HG02759 (cell line): ENCODE measurements around the gene AUTS2.

Experiments used
- ATAC-seq: cut with Tn5 transposase; IDR thresholded peaks from one replicate; pipeline ENCODE4 v1.9.1; 2021; ENCODE audit warnings: mild to moderate bottlenecking, moderate library complexity; ENCODE audit not compliant: unreplicated experiment

Gene AUTS2

DNA sequence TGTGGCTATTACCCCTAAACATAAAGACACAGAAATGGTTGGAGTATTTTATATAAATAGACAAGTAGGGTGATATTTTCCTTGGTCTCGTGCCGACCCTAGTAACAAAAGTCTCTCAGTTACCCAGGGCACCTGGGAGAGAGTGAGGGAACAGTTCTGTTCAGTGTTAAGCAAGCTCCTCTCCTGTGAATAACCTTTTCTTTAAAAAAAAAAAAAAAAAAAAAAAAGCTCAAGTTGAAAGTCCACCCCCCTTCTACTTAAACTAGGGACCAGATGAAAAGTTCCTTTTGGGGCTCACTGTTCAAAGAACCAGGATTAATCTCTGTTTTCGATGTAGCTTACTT lies 896.7 kb downstream of the AUTS2 start:
- no peak for ATAC-seq

DNA sequence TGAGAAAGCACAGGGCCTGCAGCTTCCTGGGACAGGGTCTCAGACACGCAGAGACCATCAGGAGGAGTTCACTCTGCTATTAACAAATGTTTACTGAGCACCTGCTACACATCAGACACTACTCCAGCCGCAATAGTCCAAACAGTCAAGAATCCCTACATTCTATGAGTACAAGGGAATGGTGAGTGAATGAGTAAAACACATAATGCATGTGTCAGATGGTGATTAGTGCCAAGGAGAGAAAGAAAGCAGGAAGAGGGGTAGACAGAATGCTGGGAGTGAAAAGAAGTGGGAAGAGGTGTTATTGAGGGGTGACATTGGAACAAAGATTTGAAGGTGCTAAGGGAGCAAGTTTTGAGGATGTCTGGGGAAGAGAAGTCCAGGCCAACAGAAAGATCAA lies 899.5 kb downstream of the AUTS2 start:
- ATAC-seq: no peak

DNA sequence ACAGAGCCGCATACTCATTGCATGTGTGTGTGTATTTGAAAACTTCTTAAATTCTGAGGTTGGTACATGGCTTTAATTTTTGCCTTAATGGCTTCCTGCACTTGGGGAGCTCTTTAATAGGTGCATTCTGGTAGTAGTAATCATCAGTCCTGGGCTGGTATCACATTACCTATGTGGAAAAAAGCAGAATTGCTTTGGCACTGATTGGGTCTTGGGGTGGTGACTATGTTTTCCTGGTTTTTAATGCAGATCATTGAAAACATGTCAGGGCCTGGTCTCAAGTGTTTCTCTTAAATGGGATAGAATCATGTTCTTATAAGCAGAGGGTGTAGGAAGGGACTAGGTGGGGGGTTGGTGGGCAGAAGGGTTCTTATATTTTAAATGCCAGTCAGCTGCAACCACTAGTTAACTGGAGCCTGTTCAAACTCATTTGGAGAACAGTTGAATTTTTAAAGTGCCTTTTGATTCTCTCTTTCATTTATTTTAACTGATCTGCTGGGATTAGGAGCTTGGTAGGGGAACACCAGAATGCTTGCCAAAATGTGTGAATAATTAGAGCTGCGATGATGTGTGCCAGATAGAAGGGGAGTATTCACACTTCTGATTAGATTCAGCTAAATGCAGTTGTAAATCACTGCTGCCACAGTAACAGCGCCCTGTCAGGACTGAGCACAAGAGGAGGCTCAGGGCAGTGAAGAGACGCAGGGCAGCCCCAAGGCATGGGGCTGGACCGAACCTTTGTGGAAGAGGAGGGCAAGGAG lies 900.1 kb downstream of the AUTS2 start:
- ATAC-seq: no peak

DNA sequence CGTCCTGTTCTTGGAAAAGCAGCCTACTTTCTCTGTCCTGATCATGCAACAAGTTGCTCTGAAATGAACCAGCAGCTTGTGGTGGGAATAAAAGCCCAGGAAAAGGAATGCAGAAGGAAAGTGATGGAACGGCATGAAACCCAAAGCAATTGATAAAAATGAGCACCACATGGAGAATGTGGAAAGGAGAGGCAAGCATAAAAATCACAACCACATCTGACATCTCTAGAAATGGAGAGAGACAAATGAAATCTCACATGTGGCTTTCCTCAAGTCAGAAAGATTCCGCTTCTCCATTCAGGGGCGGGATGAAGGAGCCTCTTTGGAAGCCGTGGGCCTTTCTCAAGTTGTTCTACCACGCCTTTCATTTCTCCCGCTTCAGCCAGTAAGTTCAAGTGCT lies 902.0 kb downstream of the AUTS2 start:
- no peak for ATAC-seq

DNA sequence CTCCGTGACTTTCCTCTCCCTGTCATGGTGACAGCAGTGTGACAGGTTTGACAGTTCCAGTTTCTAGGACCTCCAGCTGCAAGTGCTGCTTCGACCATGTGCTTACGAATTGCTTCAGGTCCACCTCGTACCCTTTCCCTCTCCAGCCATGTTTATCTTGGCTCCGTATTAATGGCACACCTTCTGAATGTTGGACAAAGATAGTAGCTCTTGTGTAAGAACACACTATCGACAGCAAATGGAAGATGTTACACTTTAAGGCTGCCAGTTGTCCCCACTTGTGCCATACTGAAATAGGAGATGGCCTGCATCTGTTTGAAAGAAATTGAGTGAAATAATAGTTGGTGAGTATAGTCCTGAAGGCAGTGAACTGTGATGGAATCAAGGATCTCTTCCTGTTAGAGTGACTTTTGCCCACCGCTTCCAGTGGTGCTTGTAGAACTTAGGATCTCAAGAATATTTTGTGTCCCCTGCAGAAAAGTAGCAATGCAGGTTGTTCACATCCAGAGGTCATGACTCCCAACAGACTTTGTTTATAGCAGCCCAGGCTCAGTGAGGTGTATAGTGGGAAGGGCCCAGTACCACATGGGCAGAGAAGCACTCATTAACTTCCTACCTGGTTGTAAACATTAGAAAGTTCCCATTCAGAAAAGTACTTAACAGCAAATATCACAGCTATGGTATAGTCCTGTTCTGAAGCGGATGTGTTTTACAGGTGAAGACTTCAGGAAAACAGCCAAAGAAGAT lies 904.0 kb downstream of the AUTS2 start:
- ATAC-seq: no peak

DNA sequence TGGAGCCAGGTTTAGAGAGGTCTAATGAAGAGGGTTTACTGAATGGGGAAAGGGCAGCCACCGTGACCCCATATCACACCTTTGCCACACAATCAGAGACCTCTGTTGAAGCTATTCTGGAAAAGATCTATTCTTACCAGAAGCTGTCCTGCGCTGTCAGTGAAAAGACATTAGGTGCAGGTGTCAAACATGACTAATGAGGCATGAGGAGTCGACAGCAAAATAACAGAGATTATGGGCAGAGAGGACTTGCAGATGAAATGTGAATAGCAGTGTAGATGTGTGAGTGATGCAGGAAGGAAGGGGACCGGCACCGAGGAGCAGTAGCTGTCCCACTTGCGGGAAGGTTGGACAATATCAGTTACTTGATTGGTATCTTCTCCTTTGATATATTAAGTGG lies 906.0 kb downstream of the AUTS2 start:
- no peak for ATAC-seq

DNA sequence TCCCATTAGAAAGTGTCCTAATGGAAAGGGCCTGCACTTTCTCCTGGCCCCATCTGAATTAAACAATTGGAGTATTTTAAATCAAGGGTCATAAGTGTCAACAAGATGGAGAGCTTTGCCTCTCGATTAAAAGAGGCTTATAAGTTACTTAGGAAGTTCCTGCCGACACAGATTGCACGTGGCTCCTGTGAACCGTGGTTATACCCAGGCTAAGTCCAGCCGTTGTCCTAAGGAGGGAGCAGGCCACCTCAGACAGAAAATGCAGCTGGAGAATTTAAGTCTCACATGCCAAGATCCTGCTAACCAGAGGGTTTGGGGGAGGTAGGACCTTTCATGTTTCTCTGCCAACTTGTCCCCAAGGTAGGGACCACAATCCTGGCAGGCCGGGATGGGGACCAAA lies 907.2 kb downstream of the AUTS2 start:
- ATAC-seq: no peak

DNA sequence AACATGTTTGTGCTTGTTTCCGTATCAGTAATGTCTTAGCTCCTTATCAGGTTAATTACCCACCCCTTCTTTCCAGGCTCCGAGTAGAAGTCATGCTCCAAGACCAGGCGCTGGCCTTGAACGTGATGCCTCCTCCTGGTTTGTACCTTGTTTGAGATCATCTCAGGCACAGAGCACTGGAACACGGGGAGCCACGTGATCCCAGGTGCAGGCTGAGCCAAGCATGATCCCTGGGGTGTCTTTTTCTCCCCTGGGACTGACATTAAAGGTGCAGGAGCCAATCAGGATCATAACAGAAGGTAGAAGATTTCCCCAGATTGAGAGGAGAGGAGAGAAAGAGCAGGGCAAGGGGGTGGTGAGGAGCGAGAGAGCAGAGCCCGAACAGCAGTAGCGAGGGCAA lies 907.6 kb downstream of the AUTS2 start:
- ATAC-seq: no peak

DNA sequence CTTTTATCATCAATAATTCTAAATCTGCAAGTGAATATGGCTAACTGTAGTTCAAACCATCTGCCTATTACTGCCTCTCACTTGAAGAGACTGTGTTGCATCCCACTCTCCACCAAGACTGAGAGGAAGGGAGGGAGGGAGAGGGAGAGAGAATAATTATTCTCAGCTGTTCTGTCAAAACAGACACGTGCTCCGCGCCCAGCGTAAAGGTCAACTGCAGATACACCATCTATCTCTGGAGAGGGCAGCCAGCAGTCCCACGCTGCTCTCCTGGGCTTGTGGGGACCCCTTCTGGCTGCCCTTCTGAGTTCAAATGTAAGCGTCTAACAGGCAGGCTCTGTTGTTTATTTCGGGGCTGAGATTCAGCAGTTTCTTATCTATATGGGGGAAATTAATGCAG lies 908.2 kb downstream of the AUTS2 start:
- ATAC-seq: no peak

DNA sequence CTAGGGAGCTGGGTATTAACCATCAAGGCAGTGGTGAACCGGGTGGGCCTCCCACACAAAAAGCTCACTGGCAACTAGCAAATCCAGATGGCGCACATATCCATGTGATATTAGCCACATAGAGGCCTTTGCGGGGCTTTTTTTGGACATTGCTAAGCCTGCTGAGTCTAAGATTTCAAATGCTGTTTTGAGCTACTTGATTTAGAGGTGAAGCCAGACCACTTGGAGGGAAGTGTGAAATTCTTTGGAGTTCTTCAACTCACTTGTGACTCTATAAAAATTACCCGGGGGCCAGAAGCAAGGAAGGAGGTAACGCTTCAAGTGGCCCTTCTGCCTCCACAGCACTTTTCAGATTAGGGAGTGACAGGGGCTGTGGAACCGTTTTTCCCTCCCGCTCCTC lies 913.9 kb downstream of the AUTS2 start:
- ATAC-seq: no peak

DNA sequence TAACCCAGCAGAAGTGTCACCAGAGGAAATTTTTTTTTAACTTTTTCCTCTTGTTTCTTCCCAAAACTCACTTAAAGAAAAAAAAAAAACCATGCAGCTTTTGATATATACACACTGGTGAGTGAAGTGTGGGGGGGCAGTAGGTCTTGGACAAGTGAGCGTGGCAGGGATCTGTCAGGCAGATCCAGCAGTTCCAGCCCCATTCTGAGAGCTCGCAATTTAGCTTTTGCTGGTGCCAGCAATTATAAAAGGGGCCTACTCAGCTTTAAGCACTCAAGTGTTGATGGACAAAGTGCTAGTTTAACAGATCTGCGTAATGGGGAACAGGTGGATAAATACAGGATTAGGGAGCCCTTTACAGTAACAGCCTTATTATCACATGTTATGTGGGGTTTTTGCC lies 914.5 kb downstream of the AUTS2 start:
- no peak for ATAC-seq

DNA sequence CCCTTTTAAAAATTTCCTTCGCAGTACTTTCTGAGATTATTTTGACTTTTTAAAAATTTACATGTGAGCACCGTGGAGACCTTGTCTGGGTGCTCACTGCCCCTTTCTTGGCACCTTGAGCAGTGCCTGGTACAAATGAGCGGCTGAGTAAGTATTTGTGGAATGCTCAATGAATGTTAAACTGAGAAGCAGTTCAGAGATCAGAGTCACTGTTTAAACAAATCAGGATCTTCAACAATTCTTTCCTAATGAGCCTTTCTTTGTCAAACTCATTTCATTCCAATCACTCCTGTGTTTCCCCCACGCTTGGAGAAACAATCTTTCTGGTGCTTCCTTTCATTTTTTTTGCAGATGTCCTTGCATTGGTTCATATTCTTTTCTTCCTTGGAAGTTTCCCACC lies 922.3 kb downstream of the AUTS2 start:
- no peak for ATAC-seq

DNA sequence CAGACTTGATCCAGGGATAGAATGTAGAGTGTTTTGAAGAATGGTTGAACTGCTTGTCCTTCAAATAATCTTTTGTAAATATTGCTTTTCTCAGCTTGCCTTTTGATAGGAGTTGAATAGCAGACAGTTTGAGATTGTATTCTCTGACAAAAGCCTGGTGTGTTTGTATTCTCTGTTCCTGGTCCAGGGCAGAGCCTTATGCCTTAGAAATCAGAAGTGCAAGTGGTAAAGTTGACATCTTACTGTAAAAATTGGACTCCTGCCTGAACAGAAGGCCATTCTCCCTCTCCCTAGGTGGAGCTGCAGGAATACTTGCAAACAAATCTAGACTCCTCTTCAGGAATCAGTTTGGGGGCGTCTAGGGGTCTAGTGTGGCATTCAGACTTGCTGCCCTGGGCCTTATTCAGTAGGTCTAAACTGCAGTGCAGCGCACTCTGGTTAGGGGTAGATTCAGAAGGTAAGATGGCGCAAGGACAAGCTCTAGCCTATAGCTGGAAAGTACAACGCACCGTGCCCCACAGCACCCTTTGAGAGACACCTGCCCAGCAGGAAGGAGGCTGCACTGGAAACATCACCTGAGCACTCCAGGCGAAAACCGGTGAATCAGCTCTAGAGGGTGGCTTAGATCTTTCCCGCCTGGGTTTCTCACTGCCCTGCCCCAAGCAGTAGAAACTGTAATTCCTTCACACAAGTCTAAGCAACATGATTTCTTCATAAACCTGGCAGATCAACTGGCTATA lies 925.1 kb downstream of the AUTS2 start:
- no peak for ATAC-seq

DNA sequence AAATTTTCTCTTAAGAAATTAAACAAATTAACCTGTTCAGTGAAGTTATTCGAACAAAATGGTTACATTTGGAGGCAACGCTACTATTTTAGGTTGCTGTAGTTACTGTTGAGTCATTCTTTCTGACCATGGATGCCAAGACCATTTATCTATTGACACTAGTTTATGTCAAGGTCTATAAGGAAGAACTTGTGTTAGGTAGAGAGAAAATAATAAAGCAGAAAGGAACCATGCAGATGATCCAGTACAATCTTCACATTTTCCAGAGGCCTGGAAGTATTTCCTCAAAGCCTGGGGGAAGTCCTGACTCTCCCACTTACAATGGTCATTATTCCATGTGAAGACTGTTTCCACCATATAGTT lies 925.7 kb downstream of the AUTS2 start:
- no peak for ATAC-seq

DNA sequence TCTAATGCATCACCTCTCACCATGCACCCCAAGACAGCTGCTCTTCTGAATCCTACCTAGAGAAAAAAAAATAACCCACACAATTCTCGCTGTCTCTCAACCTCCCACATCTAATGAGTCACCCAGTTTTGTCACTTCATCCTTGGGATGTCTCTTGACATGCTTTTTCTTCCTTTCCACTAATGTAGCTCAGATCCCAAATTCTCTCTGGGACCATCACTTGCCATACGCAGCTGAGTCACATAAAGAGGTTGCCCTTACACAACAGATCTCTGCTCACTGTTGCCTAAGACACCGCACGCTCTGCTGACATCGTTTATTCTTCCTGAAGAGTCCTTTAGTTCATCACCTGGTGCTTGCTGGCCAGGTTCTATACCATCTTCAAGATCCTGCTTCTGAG lies 927.7 kb downstream of the AUTS2 start:
- no peak for ATAC-seq

DNA sequence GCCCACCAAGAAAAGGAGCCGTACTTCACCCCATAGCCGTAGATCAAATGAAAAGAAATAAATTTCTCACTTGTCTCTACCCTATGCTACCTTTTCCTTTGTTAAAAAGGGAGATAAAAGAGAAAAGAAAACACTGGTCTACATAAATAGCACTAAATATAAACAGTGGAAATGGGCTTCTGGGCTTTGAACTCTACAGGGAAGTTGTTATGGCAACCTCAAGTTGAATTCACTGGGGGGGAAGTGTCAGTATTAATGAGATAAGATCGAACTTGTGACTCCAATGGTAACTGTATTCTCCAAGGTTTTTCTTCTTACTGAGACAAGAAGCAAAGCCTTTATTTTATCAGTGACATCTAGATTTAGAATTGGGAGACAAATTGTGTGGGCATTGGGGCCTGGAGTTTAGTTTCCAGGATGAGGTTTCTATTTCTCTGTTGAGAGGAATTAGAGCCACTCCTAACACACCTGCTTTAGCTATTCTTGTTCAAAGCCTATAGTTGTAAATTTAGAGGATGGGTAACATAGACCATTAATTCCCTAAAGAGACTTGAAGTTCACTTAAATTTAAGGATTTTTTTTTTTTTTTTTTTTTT lies 929.3 kb downstream of the AUTS2 start:
- no peak for ATAC-seq

DNA sequence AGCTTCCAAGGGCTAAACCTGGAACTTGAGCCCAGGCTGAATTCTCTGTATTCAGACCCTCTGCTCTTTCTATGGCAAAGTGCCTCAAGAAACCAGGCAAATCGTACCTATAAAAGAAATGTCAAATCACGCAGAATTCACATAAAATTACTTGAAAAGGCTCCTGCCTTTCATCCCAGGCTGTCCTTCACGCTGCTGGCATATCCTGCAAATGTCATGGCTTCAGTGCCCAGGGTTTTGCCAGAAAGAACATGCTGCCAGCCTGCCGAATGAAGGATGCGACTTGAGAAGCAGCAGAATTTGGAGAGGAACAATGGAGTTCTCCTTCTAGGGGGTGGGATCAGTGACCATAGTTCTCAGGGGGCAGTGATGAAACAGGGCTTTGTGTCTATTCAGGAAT lies 931.2 kb downstream of the AUTS2 start:
- no peak for ATAC-seq

DNA sequence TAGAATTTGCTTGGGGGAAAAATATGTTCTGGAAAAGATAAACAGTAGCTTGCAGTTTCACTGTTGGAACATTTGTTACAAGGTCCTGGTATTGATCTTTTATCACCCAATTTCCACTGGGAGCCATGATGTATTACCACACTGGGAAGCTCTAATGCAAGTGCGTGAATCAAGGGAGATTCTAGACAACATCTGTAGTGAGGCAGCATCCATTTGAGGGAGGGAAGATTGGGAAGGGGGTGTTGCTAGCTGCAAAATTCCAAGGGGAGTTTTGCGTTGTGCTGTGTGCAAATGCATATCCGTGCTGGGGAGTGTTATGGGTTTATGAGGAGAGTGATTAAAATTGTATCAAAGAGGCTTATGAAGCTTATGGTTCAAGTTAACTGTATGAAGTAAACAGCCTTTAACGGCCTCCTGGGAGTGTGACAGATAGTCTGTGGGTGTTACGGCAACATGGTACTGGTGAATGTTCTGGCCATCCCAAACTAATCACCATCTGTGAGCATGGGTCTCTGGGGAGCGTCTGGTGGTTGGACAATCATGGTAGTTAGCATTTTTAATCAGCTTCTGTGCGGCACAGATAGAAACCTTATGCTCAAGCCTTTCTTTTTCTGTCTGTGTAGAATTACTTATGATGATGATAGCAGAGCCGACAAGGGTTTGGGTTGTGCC lies 931.8 kb downstream of the AUTS2 start:
- ATAC-seq: no peak

DNA sequence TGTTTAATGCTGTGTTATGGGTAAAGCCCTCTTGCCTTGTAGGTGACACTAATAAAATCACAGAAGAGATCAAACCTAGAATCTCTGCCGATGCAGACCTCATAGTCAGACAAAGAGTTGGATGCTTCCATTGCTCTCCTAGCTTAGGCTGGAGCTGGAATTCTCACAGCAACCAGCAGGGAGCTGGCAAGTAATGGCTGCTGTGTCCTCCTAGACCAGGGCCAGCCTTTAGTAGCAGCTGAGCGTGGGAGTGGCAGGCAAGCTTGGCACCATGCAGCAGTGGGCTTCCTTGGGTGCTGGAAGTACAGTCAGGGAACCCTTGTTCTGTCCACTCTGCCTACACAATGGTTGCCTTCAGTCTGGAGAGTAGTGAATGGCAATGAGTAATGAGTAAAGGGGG lies 935.3 kb downstream of the AUTS2 start:
- ATAC-seq: no peak

DNA sequence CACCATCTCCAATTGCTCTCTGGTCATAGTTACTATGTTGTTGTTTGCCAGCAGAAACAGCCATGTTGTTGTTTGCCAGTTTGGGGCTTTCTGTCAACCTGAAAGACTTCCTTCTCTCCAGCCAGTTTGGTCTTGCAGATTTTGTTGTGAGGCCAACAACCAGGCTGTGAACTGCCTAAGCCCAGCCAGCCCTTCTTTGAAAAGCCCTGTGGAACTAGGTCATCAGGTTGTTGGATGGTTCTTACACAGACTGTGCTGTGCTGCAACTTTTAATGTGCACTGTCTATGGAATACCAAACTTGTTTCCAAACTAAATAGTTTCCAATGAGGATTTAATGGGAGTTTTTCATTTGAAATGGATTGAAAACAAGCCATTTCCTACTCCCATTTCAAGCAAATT lies 940.9 kb downstream of the AUTS2 start:
- no peak for ATAC-seq

DNA sequence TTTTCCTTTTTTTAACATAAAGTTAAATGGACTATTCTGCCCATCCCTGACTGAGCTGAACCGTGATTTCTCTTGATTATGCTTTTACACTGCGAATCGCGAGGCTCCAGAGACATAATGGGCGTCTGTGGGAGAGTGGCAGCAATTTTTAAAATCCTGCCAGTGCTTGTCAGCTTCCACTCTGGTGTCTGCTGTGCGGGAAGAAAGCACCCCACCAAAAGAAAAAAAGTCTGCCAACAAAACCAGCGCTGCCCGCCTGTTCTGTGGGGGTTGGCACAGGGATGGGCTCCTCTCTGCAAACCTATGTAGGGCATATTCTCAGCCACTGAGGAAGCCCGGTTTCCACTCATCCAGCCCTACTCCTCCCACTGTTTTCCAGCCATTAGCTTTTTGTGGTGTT lies 941.3 kb downstream of the AUTS2 start:
- no peak for ATAC-seq
